ENCODE results near the gene ARHGAP15. TPM values are rescaled to one million over a fixed set of nuclear protein-coding genes. Genes with fewer than 3 reads are reported as not detected.

ARHGAP15 gene
- total RNA-seq, 1 experiment from 2014 or later = not detected

GRCh38 chr2:143481733-143482132 is 352.5 kb downstream of the ARHGAP15 start:
- no peak for DNase-seq (ENCODE audit: low spot score)

DNA sequence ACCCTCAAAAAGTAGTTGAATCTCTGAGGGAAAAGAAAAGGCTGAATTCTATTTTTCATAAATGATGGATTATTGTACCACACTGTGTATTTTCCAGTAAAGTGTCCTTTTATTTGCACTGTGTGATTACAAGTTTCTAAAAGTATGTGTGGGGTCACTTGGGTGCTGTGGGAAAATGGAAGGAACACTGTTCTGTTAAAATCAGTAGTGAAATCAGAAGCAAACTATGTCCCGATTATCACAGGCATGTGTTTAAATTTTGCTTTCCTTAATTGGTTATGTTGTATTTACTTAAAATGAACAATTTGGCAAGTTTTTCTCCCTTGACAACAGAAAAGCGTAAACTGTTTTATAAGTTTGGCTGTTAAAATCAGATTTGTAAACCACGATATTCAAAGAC is 353.1 kb downstream of the ARHGAP15 start:
- no peak for DNase-seq (ENCODE audit: low spot score)

GRCh38 chr2:143482771-143483170 is 353.6 kb downstream of the ARHGAP15 start:
- DNase-seq (ENCODE audit: low spot score) = no peak

DNA sequence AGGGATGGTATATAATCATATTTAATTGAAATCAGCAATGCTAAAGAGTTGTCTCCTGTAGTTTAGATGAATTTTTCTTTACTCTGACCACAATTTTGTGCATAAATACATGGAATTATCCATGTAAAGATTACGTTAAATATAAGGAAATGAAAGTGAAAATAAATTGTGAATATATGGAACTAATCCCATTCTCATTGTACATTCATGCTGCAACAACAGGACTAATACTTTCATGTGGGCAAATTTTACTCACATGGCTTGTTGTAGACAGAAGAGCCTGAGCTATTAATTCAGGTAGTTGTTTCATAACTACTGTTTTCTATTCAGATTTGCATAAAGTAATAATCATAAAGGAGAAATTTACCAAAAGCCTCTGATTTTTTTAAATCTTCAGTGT is 357.8 kb downstream of the ARHGAP15 start:
- DNase-seq (ENCODE audit: low spot score) = no peak

DNA sequence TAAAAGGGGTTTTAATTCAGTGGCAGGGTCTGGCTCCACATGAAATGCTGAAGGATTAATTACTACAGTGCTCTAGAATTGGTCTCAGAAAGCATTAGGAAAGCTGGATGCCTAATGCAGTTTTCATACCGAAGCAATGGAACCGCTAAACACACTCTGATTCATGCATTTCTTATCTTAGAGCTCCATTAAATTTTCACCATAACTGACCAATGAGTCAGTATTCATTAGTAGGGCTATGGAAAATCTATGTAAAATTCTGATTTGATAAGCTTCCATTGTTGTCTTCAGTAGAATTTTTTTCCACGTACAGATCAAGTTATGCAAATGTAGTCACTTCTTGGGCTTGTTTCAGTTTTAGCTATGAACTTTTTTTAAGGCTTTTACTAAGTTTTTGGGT is 359.9 kb downstream of the ARHGAP15 start:
- peak; percentile 85 for DNase-seq (ENCODE audit: low spot score)

- DNase-seq (ENCODE audit: low spot score) = no peak
Observed at GRCh38 chr2:143491131-143491530, 361.9 kb downstream of the ARHGAP15 start.

DNA sequence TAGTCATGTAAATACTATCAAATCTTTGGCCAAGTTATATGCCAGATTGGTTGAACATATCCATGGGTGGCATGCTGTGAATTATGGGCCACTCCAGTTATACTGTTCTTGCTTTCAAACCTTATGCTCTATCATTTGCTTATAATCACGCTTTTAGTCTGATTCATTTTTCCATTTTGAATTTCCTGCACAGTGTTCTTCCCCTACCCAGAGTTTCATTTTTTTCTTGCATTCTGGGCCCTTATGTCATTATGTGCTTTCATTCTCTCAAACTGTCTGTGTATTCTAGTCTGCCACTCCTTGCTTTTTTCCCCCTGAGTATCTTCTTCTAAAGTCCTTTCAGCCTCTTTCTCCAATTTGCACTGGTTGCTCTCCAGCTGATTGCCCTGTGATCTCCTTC is 364.1 kb downstream of the ARHGAP15 start:
- no peak for DNase-seq (ENCODE audit: low spot score)

DNA sequence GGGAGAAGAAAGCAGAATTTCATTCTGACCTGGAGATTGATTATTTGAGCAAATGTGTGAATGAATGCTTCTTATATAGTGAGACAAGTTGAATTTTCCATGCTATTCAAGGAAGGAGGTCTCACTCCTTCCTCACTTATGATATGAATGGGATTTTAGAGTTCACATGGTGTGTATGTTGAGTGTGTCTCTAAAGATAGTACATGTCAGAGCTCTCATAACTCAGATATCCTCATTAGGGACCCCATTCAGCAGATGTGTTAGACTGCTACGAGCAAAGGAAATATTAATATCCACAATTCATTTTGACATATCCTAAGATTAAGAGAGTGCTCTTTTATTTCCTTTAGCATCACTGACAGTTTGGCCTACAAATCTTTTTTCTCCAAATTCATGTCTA is 368.5 kb downstream of the ARHGAP15 start:
- DNase-seq (ENCODE audit: low spot score) = no peak

DNA sequence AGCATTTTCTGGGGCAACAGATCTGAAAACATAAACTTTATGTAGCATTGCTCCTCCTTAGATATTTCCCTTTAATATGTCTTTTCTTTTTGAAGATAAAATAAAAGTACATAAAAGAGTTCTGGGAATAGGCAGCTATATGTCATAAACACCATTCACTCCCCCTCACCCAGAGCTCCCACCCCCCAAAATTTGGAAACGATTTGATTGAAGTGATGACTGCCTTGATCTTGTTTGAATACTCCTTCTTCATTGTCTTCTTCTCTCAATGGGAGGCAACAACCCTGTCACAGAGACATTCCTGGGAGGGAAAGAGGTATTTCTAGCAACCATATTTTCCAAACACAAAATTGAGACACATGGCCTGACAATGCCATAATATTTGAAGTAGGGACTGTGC is 369.3 kb downstream of the ARHGAP15 start:
- no peak for DNase-seq (ENCODE audit: low spot score)

DNA sequence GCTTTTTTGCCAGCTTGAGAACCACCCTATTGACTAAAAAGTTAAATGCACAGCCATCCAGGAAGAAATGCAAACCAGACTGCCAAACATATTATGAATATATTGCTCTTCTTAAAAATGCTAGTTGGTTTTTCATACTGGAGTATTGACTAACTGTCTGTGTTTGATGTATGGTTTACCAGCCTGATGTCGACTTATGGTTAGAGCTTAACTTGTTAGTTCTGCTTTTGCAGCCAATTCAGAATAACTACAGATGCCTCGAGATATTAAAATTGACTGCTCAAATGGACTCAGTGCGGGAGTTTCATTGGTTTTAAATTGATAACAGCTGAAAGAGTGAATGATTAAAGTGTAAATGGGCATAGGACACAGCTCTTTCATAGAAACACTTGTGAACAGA is 369.8 kb downstream of the ARHGAP15 start:
- no peak for DNase-seq (ENCODE audit: low spot score)

GRCh38 chr2:143501106-143501676 is 372.0 kb downstream of the ARHGAP15 start:
- no peak for DNase-seq (ENCODE audit: low spot score)

DNA sequence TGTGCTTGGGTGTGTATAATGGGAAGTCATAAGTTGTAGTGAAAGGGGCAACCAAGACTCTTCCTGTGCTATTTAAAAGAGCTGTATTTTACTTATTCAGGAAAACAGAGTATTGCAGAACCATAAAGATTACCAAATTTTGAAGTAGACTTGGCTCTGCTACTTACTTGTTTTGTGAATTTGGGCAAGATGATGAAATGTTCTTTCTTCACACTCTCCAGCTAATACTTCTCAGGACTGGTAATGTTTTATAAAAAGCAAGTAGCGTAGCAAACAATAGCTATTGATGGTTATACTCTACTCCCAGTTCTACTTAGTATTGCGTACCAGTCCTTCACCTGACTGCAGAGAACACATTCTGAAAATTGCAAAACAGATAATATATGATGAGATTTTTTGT is 374.1 kb downstream of the ARHGAP15 start:
- DNase-seq (ENCODE audit: low spot score) = no peak

GRCh38 chr2:143504397-143504796 is 375.2 kb downstream of the ARHGAP15 start:
- no peak for DNase-seq (ENCODE audit: low spot score)

DNA sequence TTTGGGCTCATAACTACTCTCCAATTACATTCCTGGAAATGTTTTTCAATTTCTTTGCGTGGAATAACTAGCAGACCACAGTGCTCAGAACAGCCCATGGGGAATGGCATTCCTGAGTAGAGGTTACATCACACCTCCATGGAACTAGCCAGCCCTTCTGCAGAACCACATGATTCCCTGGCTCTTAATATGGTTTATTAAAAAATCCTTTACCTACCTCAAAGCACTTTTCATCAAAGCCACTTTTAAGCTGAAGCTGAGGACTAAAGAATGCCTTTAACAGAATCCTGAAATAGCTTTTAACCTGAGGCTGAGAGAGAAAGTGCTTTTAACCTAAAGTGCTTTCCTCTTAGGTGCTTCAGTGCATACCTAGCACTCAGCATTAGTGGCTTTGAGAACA is 376.3 kb downstream of the ARHGAP15 start:
- DNase-seq (ENCODE audit: low spot score) = no peak

DNA sequence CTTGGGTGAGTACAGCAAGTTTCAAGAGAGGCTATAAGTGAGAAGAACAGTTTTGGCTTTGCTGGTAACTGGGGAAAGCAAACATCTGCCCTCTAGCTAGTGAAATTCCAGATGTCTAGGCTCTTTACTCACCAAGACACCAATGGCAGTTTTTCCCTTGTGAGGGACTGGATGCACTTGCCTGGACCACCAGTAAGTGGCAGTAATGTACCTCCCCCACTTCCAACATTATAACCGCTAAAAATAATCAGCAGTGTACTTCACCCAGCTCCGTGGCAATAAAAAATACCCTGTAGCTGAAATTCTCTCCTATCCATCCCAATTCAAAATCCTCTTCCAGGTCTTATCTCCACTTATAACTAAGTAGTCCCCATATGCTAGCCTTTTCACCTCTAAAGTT is 383.9 kb downstream of the ARHGAP15 start:
- DNase-seq (ENCODE audit: low spot score) = peak; percentile 43

- DNase-seq (ENCODE audit: low spot score) = no peak
Observed at GRCh38 chr2:143514413-143514812, 385.2 kb downstream of the ARHGAP15 start.

- no peak for DNase-seq (ENCODE audit: low spot score)
Observed at GRCh38 chr2:143515318-143515717, 386.1 kb downstream of the ARHGAP15 start.

- DNase-seq (ENCODE audit: low spot score) = no peak
Observed at GRCh38 chr2:143519521-143519920, 390.3 kb downstream of the ARHGAP15 start.

- DNase-seq (ENCODE audit: low spot score) = no peak
Observed at GRCh38 chr2:143521396-143521795, 392.2 kb downstream of the ARHGAP15 start.

DNA sequence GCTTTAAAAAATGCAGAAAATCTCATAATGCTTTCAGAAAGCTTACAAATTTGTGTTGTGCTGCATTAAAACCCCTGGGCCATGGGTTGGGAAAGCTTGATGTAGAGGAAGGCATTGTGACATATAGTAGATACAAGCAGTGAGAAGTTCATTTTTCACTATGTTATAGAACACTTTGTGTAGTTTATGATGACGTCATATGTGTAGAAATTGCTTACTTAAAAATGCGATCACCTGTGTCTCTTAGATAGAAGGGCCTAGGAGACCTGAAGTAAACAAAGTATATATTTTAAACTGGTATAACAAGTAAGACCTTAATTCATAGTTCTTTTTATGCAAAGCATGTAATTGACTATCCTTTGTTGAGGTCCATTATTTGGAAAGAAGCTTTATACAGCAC is 393.5 kb downstream of the ARHGAP15 start:
- DNase-seq (ENCODE audit: low spot score) = no peak

DNA sequence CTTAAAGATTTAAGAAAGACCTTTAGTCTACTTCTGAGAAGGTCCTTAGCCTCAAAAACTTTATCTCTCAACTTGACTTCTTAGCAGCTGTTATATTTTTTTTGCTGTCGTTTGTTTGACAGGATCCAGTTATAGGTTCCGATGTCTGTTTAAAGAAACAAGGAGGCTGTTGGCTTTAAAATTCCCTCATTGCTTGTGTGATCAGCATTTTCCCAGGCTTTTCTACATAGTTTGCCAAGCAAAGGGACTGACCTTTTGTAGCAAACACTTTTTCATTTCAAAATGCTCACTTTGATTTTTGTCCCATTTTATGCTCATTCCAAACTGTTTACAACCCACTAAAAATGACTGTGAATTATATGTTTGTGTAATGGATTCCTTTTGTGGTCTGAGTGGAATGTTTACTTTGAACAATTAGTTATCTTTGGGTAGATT is 394.9 kb downstream of the ARHGAP15 start:
- peak; percentile 22 for DNase-seq (ENCODE audit: low spot score)

DNA sequence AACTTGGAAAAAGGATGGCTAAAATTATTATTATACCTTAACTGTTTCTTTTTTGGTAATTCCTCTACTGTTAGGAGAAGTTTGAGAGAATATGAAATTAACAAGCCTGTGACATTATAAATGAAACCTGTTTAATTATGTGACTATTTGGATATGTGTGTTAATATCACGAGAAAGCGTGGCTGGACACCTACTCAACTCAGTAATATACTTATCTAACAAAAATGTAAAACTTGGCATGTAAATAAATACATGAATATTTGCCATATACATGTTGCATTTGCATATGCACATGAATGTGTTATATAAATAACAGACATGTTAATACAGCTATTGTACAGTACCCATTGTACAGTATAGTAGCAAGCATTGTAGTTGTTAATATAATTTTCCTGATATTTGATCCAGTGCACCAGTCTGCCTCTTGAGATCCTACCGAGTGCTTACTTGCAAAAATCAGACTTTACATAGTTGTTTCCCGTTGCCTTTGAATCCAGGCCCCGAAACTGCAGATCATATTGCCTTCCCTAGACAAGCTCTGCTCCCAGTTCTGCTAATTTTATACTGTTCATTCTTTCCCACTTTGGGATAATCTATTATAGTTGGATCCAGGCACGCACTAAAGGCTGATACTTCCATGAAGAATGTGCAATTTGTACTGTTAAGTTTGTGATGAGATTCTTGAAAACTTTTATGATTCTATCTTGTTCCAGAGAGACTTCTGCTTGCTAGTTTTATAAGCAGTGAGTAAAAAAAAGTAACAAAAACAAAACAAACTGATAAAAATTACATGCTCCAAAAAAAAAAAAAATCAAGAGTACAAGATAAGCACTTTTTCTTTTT is 395.6 kb downstream of the ARHGAP15 start:
- DNase-seq (ENCODE audit: low spot score) = no peak

- no peak for DNase-seq (ENCODE audit: low spot score)
Observed at GRCh38 chr2:143525402-143525860, 396.2 kb downstream of the ARHGAP15 start.
